HepG2 (cell line): ENCODE data around the gene ECE2. TPM values are rescaled to one million over a fixed set of nuclear protein-coding genes. Genes with fewer than 3 reads are reported as not detected.
A peak's percentile ranks its signal among the peaks of the same experiment; 100 is the strongest.

ENCODE experiments used
- AGO1 ChIP-seq: fragments of 200-400 bp; formaldehyde crosslinking; IDR thresholded peaks from 2 replicates; pipeline ENCODE4 v1.6.1; 2017; ENCODE audit warnings: mild to moderate bottlenecking, low read depth, low read length, moderate library complexity; ENCODE audit not compliant: poor library complexity, severe bottlenecking
- CSRNP1 ChIP-seq: sonication (generic); formaldehyde crosslinking; IDR thresholded peaks from 2 replicates; pipeline ENCODE4 v1.8.1; 2023; ENCODE audit warnings: mild to moderate bottlenecking, missing genetic modification reagents
- EHMT2 ChIP-seq: fragments of 200-600 bp; sonication (generic); IDR thresholded peaks from 2 replicates; pipeline ENCODE4 v1.7.0; 2017; ENCODE audit warnings: antibody characterized with exemption, low read depth, low read length, borderline replicate concordance
- HOXA7 ChIP-seq: sonication (generic); formaldehyde crosslinking; IDR thresholded peaks from 2 replicates; pipeline ENCODE4 v1.8.1; 2022; ENCODE audit warnings: mild to moderate bottlenecking, missing genetic modification reagents, moderate library complexity
- HOXD1 ChIP-seq: sonication (generic); formaldehyde crosslinking; IDR thresholded peaks from 2 replicates; pipeline ENCODE4 v1.5.0; 2020; ENCODE audit warnings: missing genetic modification reagents
- ISL2 ChIP-seq: sonication (generic); formaldehyde crosslinking; IDR thresholded peaks from 2 replicates; pipeline ENCODE4 v1.5.0; 2020; ENCODE audit warnings: missing genetic modification reagents
- KDM2A ChIP-seq: sonication (generic); formaldehyde crosslinking; IDR thresholded peaks from 2 replicates; pipeline ENCODE4 v1.4.0; 2020; ENCODE audit warnings: low read depth, missing genetic modification reagents, borderline replicate concordance
- KLF16 ChIP-seq, 2 experiments: sonication (generic) in 1 of 2; formaldehyde crosslinking in 1 of 2; IDR thresholded peaks; 2 replicates each; pipeline versions ENCODE4 v1.6.1 to v1.8.0; 2016 to 2023; ENCODE audit warnings: missing genetic modification reagents in 2 of 2, missing compliant biosample characterization in 1 of 2
- MTA1 ChIP-seq: sonication (generic); formaldehyde crosslinking; IDR thresholded peaks from 2 replicates; pipeline ENCODE4 v1.4.0; 2020; ENCODE audit warnings: missing genetic modification reagents, mild to moderate bottlenecking, borderline replicate concordance
- PHF8 ChIP-seq: sonication (generic); formaldehyde crosslinking; IDR thresholded peaks from 2 replicates; pipeline ENCODE4 v1.5.0; 2020; ENCODE audit warnings: missing genetic modification reagents
- YEATS2 ChIP-seq: sonication (generic); formaldehyde crosslinking; IDR thresholded peaks from 2 replicates; pipeline ENCODE4 v1.4.0; 2020; ENCODE audit warnings: missing genetic modification reagents, borderline replicate concordance
- YY1 ChIP-seq: IDR thresholded peaks from 2 replicates; pipeline ENCODE4 v1.6.1; 2011; ENCODE audit warnings: low read length, low read depth, moderate library complexity, mild to moderate bottlenecking; ENCODE audit not compliant: insufficient read depth, insufficient replicate concordance
- ZBTB8A ChIP-seq: sonication (generic); formaldehyde crosslinking; IDR thresholded peaks from 2 replicates; pipeline ENCODE4 v1.4.0; 2020; ENCODE audit warnings: mild to moderate bottlenecking, low read depth, missing genetic modification reagents, borderline replicate concordance
- ZNF570 ChIP-seq: sonication (generic); formaldehyde crosslinking; IDR thresholded peaks from 2 replicates; pipeline ENCODE4 v1.4.0; 2020; ENCODE audit warnings: mild to moderate bottlenecking, missing genetic modification reagents, borderline replicate concordance
- ZNF605 ChIP-seq: sonication (generic); formaldehyde crosslinking; IDR thresholded peaks from 2 replicates; pipeline ENCODE4 v1.8.0; 2022; ENCODE audit warnings: mild to moderate bottlenecking, missing genetic modification reagents
- polyA plus RNA-seq, 8 experiments: library from polyadenylated mRNA; depleted of rRNA in 3 of 8; stranded (reverse) in 7 of 8; unstranded in 1 of 8; fragments of >200 nt; fragmentation: Illumina TruSeq in 4 of 8; extraction: Trizol in 4 of 8; gene quantifications; 2 replicates each; pipeline versions ENCODE4 v1.2.1 to v1.2.3, GENCODE V29; 2011 to 2016; ENCODE audit warnings: low read depth in 4 of 8, missing spikeins in 1 of 8, mixed read lengths in 1 of 8; ENCODE audit not compliant: insufficient read depth in 1 of 8
- total RNA-seq, 5 experiments: library from RNA; depleted of rRNA; stranded (reverse); fragments of >200 nt; fragmentation: Illumina TruSeq; extraction: Trizol; gene quantifications; 2 replicates each; pipeline ENCODE4 v1.2.3, GENCODE V29; 2016; ENCODE audit warnings: low read depth in 1 of 5
- TF ChIP-seq, protein P1 (sequence below), 2 experiments: IDR thresholded peaks; 2 replicates each; pipeline ENCODE4 v1.6.1; 2011 to 2012; ENCODE audit warnings: low read length in 2 of 2, borderline replicate concordance in 1 of 2, low read depth in 1 of 2, mild to moderate bottlenecking in 1 of 2, moderate library complexity in 1 of 2
- TF ChIP-seq, protein P2 (sequence below): sonication (generic); formaldehyde crosslinking; IDR thresholded peaks from 2 replicates; pipeline ENCODE4 v1.4.0; 2020; ENCODE audit warnings: mild to moderate bottlenecking, missing genetic modification reagents

Gene ECE2
- total and polyA plus RNA-seq, 2 of the 13 experiments (the other 11 are each of a cell fraction or from before 2014, with no cell fraction given): not detected

DNA sequence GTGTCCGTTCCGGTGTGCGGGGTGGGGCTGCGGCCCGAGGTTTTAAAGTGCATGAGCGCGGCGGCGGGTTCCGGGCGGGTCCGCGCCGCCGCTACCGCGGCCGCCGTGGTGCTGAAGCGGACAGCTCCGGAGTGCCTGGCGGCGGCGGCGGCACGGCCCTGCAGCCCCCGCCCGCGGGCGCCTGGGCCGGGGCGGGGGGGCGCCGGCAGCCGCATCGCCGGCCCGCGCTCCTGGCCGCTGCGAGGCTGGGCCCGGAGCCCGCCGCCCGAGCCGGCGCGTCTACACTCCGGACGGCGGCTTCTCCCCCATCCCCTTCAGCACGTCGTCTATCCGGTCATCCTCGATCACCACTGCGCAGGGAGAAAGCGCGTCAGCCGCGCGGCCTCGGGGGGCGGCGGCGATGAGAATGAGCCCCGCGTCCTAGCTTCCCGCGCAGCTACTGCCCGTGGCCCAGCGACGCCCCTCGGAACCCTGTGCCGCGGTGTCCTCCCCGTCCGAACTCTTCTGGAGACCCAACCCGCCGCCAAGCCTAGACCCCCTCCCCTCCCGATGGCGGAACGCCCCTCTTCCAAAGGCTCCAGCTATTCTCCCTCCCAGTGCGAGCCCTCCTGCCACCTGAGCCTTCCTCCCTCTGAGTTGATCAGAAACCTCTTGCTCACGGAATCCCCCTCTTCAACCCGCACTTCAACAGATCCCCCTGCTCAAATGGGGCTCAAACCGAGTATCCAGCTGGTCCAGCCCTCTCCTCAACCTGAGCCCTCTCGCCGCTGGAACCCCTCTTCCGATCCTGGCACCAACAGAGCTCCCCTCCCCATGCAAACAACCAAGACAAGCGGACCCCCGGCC lies 15.7 kb upstream of the ECE2 start (continued):
- TF ChIP-seq ZNF570: no peak
- no peak for TF ChIP-seq KLF16 (CRISPR knock-in tag; IDR thresholded peaks at IDR 0.05)
- TF ChIP-seq YEATS2: no peak
- TF ChIP-seq HOXA7 (CRISPR knock-in tag): no peak
- TF ChIP-seq, protein P1, sequence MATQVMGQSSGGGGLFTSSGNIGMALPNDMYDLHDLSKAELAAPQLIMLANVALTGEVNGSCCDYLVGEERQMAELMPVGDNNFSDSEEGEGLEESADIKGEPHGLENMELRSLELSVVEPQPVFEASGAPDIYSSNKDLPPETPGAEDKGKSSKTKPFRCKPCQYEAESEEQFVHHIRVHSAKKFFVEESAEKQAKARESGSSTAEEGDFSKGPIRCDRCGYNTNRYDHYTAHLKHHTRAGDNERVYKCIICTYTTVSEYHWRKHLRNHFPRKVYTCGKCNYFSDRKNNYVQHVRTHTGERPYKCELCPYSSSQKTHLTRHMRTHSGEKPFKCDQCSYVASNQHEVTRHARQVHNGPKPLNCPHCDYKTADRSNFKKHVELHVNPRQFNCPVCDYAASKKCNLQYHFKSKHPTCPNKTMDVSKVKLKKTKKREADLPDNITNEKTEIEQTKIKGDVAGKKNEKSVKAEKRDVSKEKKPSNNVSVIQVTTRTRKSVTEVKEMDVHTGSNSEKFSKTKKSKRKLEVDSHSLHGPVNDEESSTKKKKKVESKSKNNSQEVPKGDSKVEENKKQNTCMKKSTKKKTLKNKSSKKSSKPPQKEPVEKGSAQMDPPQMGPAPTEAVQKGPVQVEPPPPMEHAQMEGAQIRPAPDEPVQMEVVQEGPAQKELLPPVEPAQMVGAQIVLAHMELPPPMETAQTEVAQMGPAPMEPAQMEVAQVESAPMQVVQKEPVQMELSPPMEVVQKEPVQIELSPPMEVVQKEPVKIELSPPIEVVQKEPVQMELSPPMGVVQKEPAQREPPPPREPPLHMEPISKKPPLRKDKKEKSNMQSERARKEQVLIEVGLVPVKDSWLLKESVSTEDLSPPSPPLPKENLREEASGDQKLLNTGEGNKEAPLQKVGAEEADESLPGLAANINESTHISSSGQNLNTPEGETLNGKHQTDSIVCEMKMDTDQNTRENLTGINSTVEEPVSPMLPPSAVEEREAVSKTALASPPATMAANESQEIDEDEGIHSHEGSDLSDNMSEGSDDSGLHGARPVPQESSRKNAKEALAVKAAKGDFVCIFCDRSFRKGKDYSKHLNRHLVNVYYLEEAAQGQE (IDR thresholded peaks at IDR 0.05; ENCODE audit: borderline replicate concordance in 1 of 2, low read depth in 1 of 2, low read length in 2 of 2): peak; percentile 65 to 91
- peak; percentile 52; the same call in 1 of the 2 replicates for TF ChIP-seq EHMT2
- TF ChIP-seq AGO1: peak; percentile 88
- no peak for TF ChIP-seq ZNF605 (CRISPR knock-in tag)
- TF ChIP-seq HOXD1 (CRISPR knock-in tag): 0 out of 2 replicates have a peak, but pooled peaks have one; percentile 25
- TF ChIP-seq YY1: peak; percentile 20
- TF ChIP-seq, protein P2, sequence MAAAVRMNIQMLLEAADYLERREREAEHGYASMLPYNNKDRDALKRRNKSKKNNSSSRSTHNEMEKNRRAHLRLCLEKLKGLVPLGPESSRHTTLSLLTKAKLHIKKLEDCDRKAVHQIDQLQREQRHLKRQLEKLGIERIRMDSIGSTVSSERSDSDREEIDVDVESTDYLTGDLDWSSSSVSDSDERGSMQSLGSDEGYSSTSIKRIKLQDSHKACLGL (CRISPR knock-in tag): no peak
- TF ChIP-seq KDM2A: peak; percentile 74; the same call in 1 of the 2 replicates
- TF ChIP-seq CSRNP1: no peak
- no peak for TF ChIP-seq MTA1 (CRISPR knock-in tag)
- no peak for TF ChIP-seq ZBTB8A
- no peak for TF ChIP-seq PHF8 (CRISPR knock-in tag)
- TF ChIP-seq ISL2 (CRISPR knock-in tag): no peak
